ENCODE data around the gene BEST4. TPM values are rescaled to one million over a fixed set of nuclear protein-coding genes. Genes with fewer than 3 reads are reported as not detected.
"Not testable (repeated sequence)": the region's sequence is repeated elsewhere in the genome, so short reads cannot be mapped to it uniquely, and the experiment has no call there.

The BEST4 gene
- polyA plus RNA-seq: under 1 TPM in 2 of 3 donors, not detected in 1; 0.16 to 0.21 TPM

DNA sequence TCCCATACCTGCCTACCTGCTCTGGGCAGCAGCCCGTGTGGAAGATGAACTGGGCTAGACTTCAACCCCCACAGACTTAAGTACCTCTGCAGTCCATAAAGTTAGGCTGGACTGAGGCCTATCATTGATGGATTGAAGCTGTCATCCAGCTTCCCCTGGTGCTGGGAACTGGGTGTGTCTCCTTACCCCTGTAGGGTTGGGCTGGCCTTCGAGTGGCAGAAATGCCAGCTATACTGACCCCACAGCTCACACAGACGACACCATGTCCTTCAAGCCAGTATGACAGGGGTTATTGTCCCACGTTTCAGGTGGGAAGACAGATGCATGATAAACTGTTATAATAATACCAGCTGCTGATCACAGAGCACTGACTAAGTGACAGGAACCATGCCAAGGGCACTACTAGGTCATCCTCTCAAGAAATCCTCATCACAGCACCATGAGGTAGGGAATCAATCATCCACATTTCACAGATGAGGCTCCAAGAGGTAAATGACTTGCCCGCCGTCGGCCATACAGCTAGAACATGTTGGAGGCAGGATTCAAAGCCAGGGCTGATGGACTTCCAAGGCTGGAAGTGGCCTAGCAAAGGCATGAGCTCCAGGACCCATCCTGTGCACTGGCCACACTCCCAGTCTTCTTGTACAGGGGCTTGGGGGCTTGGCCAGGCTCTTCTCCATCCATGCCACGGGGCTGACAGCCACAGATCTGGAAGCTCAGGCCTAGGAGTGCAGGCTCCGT, at the start of gene BEST4:
Gene BEST4 (minus strand): TSS at position 51 of the 741 bp plus-strand sequence. CDS start 465 bp downstream, outside the sequence.
- WGBS, 3 donors: 83 to 86% (median 84%) methylated on average over 9 of the region's 9 CpGs
- H3K27ac ChIP-seq (ENCODE audit: low read depth, low read length): no peak within 1 kb of the TSS

DNA sequence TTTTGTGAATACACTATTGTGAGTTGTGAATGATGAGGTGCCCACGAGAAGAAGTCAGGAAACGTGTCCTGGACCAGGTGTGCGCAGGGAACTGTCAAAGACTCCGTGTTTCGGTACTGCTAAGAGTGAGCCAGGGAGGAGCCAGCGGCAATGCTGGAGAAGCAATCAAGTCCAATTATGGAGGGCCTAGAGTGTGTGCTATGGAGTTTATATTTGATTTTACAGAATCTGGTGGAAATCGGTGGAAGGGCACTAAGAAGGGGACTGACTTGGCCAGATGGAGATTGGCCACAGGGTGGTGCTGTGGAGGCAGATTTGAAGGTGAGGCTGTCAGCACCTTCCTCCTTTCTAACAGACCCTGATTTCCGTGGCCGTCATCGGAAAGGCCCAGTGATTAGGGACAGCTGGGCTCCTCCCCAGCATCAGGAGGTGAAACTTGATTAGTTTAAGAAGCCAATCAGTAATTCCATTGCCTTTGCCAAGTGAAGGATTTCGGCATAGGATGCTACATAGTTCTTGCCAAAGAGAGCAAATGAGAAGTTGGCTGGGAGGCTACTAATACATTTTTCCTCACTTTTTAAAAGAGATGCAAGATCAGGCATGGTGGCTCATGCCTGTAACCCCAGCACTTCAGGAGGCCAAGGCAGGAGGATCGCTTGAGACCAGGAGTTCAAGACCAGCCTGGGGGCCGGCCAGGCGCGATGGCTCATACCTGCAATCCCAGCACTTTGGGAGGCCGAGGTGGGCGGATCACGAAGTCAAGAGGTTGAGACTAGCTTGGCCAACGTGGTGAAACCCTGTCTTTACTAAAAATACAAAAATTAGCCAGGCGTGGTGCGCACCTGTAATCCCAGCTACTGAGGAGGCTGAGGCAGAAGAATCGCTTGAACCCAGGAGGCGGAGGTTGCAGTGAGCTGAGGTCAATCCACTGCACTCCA, 48.0 kb upstream of the BEST4 start:
- WGBS, 3 donors: 60 to 66% (median 63%) methylated on average over 23 of the region's 23 CpGs
- H3K27ac ChIP-seq (ENCODE audit: low read depth, low read length): no peak overlapping the region

DNA sequence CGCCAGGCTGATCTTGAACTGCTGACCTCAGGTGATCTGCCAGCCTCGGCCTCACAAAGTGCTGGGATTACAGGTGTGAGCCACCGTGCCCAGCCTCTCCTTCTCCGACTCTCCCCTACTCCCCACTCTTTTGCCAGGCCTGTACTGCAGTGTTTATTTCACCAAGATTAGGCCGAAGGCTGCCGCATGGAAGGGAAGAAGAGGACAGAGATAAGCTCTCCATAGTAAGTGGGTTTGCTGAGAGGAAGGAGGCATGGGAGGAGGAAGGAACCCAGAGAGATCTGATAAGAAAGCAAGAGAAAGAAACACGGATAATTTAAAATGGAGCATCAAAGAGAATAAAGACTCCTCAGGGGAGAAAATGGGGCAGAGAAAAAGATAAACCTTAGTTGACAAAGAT, 46.4 kb upstream of the BEST4 start:
- 54 to 70% (median 65%) methylated on average over 7 of the region's 7 CpGs for WGBS, 3 donors

DNA sequence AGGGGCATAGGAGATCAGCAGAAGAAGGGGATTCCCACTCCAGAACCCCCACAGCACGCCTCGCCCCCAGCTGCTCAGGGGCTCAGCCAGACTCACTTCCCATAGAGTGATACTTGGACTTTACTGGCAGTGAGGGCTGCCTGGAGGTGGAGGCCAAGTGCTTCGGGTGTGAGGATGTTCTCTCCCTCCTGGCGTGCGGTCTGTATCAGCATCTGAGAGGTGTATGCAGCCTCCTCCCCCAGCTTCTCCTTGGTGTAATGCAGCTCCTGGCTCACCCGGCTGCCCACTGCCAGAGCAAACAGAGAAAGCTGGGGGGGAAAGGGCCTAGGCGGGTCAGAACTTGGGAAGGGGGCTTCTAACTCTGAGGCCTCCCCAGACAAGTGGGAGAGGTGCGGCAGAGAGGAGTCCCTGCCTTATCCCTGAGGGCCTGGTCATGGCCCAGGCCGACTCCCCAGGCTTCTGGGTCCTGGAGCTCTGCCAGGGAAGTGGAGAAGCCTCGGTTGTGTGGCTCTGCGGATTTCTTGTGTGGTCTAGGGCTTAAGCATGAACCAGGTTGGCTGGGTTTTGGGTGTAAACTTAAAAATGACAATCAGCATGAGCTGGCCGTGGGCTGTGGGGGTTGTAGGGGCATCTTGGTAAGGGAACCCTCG, 44.2 kb upstream of the BEST4 start:
- 66 to 78% (median 74%) methylated on average over 13 of the region's 13 CpGs for WGBS, 3 donors
- no peak overlapping the region for H3K27ac ChIP-seq (ENCODE audit: low read depth, low read length)

More for the DNA sequence above, 46.4 kb upstream of the BEST4 start:
- no peak overlapping the region for H3K27ac ChIP-seq (ENCODE audit: low read depth, low read length)

DNA sequence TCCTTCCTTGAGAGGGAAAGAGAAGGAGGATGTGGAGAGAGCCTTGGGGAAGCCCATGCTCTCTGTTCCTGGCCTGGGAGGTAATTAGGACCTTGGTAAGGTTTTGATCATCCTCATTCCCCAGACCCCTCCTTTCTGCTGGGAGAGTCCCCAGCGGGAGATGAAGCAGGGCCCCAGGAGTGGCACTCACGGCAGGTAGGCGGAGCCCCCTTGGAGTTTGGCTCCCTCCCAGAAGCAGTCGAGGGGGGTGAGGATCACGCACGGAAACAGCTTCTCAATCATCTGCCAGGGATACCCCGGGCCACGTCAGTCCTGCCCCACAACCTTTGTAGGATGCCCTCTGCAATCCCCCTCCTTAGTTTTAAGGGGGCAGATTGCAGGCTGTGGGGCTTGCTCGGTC, 43.5 kb upstream of the BEST4 start:
- no peak overlapping the region for H3K27ac ChIP-seq (ENCODE audit: low read depth, low read length)
- 44 to 58% (median 46%) methylated on average over 9 of the region's 9 CpGs for WGBS, 3 donors

DNA sequence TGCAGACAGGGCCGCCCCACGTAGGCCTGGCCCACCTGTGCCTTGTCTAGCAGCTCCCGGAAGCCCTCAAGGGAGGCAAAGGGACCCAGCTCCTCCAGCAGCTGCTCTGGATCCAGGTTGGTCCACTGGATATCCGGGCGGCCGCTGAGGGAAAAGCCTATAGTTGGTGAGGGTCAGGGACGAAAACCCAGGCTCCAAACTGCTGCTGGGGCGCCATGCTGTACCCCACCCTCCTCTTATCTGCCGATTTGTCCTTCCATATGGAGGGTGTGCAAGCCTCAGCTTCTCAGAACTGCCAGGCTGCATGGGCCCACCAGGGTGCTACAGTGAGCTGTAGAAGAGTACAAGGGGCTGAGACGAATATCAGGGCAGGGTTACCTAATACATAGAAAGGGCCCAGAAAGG, 42.9 kb upstream of the BEST4 start:
- WGBS, 3 donors: 81 to 88% (median 87%) methylated on average over 10 of the region's 10 CpGs
- H3K27ac ChIP-seq (ENCODE audit: low read depth, low read length): no peak overlapping the region

DNA sequence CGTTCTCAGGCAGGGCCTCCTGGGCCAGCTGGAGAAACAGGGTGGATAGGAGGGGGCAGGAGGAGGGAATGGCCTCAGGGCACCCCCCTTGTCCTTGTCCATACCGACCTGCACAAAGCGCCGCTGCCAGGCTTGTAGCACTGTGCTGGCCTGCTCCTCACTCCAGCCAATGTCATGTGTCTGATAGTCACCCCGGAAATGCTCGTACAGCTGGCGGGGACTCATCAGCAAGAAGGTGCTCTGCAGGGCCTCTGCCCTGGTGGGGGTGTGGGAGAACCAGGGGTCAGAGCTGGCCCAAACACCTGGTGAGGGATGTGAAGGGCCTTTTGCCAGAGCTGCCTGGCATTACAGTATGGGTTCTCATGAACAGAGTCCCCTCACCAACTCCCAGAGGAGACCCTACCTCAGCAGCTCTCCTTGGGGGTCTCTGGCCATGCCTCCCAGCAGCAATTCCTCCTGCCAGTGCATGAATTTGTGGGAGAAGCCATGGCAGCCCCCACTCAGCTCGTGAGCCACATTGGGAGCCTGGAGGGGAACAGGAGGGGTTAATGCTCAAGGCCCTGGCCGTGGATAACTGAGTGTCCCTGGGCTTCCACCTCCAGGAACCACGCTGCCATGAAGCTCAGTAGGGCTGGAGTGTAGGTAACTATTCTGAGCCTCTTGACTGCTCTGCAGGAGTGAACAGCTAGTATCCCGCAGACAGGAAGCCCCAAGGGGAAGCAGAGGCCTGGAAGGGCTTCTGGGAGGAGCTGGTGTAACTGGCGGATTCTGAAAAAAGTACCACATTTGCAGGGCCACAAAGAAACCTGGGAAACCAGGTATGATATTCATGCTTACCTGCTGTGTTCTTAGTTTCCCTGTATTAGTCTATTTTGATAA, 41.8 kb upstream of the BEST4 start:
- no peak overlapping the region for H3K27ac ChIP-seq (ENCODE audit: low read depth, low read length)
- 72 to 81% (median 72%) methylated on average over 12 of the region's 12 CpGs for WGBS, 3 donors

DNA sequence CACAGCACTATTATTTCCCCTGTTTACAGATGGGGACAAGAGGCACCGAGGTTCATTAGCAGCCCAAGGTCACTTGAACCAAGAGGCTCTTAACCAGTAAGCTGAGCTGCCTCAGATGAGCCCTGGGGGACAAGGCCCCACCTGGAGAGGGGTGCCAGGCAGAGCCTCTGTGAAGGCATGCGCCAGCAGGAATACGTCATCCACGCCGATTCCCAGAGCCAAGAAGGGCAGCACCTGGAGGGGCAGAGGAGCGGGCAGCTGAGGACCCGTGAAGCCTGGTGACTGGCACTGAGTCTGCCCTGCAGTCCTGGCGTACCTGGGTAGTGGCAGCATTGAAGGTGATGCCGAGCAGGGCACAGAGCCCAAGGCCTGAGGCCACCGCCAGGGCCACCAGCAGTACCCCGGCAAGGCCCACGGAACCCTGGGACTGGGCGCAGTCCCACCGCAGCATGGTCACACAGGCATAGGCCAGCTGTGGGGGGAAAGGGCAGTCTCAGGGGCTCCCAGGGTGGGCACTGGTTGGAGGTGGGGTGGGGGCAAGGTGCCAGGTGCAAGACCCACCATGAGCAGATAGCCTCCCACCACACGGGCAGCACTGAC, 41.0 kb upstream of the BEST4 start:
- no peak overlapping the region for H3K27ac ChIP-seq (ENCODE audit: low read depth, low read length)
- 89 to 96% (median 92%) methylated on average over 15 of the region's 15 CpGs for WGBS, 3 donors

DNA sequence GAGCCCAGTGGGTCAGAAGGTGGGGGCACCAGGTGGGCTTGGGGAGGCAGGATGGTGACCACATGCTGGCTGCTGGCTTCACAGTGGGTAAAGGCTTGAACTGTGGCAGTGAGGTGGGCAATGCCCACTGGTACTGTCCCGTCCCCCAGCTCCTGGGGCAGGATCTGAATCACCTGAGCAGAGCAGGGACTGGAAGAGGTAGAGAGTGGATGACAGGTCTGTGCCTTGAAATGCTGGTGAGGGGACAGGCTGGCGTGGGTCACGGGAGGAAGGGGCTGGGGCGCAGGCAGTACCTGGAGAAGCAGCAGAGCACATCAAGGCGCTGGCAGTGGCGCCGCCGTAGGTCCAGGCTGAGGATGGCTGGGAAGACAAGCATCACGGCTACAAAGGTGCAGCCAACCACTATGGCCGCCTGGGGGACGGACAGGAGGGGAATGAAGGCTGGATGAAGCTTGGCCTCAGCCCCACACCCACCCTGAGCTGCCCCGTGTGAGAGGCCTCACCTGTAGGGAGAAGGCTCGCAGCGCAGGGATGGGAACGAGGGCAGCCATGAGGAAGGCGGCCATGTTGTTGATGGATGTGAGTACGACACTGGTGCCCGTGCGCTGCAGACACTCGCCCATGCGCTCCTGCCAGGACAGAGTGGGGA, 40.2 kb upstream of the BEST4 start:
- WGBS, 3 donors: 91 to 97% (median 94%) methylated on average over 21 of the region's 21 CpGs
- H3K27ac ChIP-seq (ENCODE audit: low read depth, low read length): no peak overlapping the region

DNA sequence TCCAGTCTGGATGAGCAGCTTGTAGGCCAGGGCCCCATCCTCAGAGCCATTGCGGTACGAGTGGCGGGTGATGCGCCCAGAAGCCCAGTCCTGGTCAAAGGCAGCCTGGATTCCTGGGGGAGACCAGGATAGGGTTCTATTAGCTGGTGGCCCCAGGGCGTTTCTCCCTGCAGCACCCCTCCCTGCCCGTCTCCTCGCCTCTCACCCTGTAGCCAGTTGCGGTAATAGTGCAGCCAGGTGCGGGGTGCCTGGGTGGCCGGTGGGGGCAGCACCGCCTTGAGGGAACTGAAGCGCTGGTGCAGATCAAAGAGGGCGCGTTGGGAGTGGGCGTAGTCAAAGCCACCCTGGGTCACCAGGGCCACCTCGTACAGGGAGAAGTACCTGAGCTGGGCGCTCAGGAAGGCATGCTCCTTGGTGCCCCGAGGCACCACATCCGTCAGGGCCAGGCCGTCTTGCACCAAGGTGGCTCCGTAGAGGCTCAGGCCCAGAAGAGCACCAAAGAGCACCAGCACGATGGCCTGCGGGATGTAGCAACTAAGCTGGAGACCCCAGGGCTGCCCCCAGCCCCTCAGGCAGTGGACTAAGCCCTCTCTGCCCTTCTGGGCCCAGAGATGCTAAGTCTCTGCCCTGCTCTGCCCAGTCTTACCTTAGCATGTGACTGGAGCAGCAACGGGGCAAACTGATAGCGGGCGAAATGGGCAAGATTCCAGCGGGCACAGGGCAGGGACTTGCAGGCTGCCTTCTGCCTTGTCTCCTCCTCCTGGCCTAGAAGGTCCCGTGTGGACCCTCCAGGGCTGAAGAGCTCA, 39.4 kb upstream of the BEST4 start:
- no peak overlapping the region for H3K27ac ChIP-seq (ENCODE audit: low read depth, low read length)
- WGBS, 3 donors: 85 to 92% (median 90%) methylated on average over 27 to 28 of the region's 28 CpGs

DNA sequence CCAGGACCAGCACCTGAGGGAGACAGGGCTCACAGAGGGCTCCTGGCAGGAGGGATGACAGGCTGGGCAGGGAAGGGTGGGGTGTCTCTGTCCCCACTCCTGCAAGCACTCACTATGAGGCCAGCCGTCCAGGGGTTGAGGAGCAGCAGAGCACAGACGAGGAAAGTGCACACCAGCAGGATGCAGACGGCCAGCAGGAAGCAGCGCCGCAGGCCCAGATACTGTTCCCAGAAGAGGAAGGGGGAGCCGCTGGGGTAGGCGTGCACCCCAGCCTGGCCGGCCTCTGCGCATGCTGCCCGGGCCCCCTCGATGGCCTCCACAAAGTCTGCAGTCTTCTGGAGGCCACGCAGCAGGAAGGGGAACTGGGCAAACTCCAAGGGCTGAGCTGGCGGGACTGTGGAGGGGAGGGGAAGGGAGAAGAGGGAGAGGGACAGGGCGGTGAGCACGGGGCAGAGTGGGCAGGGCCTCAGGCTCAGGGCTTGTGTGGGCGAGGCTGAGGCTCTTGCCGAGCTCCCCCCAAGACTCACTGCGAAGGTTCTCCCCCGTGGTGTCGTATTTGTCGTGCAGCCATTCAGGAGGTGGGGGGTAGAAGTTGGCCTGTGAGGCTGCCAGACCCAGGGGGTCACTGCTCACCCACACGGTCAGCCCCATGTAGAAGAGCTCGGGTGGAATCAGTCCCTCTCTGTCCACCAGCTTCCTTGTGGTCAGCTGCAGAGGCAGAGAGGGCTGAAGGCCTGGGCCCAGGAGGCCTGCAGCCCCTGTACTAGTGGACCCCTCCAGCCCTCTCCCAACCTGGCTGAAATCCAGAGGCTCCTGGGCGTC, 38.6 kb upstream of the BEST4 start:
- H3K27ac ChIP-seq (ENCODE audit: low read depth, low read length): no peak overlapping the region
- WGBS, 3 donors: 21 to 66% (median 30%) methylated on average over 23 to 24 of the region's 24 CpGs

DNA sequence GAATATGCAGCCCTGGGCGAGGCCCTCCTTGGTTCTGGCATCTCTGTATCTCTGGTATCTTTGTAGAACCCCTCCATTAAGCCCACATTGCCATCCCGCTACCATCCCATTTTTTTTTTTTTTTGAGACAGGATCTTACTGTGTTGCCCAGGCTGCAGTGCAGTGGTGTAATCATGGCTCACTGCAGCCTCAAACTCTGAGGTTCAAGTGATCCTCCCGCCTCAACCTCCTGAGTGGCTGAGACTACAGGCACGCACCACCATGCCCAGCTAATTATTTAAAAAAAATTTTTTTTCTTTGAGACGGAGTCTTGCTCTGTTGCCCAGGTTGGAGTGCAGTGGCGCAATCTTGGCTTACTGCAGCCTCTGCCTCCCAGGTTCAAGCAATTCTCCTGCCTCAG, 36.4 kb upstream of the BEST4 start:
- H3K27ac ChIP-seq (ENCODE audit: low read depth, low read length): not testable (repeated sequence)
- WGBS, 3 donors: 92 to 95% (median 94%) methylated on average over 6 of the region's 6 CpGs

DNA sequence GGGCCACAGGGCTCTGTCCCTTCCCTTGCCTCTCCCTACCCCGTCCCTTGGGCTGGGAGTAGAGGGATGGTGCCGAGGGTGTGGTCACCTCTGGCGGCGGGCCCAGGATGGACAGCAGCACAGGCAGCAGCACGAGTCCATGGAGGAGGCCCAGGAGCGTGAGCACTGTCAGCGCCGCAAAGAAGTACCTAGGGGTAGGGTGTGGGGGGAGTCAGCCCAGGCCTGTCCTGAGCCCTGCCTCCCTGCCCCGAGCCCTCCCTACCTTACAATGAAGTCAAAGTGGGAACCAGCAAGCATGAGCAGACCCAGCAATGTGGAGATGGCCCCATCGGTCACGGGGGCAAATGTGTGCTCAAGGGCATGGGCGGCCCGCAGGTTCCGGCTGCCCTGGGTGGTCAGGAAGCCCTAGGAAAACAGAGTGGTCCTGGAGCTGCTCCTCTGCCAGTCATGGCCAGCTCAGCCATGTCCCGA, 35.0 kb upstream of the BEST4 start:
- WGBS, 3 donors: 84 to 88% (median 87%) methylated on average over 14 to 15 of the region's 15 CpGs
- no peak overlapping the region for H3K27ac ChIP-seq (ENCODE audit: low read depth, low read length)

DNA sequence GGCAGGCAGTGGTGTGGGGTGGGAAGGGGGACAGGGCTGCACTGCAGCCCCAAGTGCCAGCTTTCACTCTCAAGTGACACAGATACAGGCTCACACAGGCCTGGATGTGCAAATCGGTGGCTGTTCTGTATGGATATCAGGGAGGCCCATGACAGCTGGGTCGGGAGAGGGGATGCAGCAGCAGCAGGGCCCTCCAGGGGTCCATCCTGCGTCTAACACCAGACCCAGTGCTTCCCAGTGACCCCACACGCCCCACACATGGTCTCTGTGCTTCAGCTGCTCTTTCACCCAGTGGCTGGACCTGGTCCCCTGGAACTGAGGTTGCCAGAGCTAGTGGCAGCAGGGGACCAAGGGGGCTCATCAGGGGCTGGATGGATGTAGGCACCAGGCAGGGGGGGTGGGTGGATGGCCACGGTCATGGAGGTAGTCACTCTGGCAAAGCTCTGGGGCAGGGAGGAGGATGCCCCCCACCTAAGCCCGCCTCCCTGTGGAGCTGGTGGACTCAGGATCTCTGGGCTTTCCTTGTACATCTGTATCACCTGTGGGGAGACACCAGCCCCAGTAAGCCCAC, 34.2 kb upstream of the BEST4 start:
- WGBS, 3 donors: 85 to 95% (median 87%) methylated on average over 6 of the region's 6 CpGs
- no peak overlapping the region for H3K27ac ChIP-seq (ENCODE audit: low read depth, low read length)

DNA sequence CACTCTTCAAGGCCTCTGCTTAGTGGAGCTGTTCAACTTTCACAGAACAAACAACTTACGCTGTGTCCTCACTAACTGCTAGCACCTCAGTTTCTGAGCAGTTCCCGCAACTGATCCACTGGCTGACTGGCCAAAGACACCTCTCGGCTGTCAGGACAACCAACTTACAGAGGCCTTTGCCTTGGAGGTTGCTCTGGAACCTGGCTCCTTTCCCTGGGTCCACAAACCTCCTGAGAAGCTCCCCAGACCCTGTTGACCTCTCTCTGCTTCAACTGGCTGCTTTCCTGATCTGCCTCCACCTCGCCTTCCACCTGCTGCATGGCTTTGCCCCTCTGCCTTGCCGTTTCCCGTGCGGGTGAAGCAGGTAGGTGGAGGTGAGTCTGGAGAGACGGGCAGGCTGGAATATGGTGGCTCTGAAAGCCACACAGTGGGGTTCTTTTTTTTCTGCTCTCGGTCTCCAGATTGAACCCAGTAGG, 33.3 kb upstream of the BEST4 start:
- WGBS, 3 donors: 77 to 93% (median 93%) methylated on average over 9 of the region's 9 CpGs
- no peak overlapping the region for H3K27ac ChIP-seq (ENCODE audit: low read depth, low read length)
